GM12892 (cell line): Measurements from ENCODE around the gene MCL1.
"Not testable (repeated sequence)": the region's sequence is repeated elsewhere in the genome, so short reads cannot be mapped to it uniquely, and the experiment has no call there.

Experiments used
- DNase-seq: peaks from one replicate; pipeline ENCODE4 v3.0.0; 2011; ENCODE audit not compliant: insufficient read length
- FAIRE-seq: peaks from 2 replicates; lab custom pipeline; 2011; peaks lifted over from hg19 to GRCh38; lab: Jason Lieb, UNC
- POLR2A ChIP-seq: IDR thresholded peaks from 2 replicates; pipeline ENCODE4 v1.6.1; 2011; ENCODE audit warnings: low read depth, low read length, control low read depth
- POLR2AphosphoS5 ChIP-seq: IDR thresholded peaks from 2 replicates; pipeline ENCODE4 v1.6.1; 2011; ENCODE audit warnings: low read depth, low read length, control low read depth
- TAF1 ChIP-seq: IDR thresholded peaks from 2 replicates; pipeline ENCODE4 v1.6.1; 2011; ENCODE audit warnings: low read depth, mild to moderate bottlenecking, control low read depth, low read length, borderline replicate concordance

Gene MCL1

DNA sequence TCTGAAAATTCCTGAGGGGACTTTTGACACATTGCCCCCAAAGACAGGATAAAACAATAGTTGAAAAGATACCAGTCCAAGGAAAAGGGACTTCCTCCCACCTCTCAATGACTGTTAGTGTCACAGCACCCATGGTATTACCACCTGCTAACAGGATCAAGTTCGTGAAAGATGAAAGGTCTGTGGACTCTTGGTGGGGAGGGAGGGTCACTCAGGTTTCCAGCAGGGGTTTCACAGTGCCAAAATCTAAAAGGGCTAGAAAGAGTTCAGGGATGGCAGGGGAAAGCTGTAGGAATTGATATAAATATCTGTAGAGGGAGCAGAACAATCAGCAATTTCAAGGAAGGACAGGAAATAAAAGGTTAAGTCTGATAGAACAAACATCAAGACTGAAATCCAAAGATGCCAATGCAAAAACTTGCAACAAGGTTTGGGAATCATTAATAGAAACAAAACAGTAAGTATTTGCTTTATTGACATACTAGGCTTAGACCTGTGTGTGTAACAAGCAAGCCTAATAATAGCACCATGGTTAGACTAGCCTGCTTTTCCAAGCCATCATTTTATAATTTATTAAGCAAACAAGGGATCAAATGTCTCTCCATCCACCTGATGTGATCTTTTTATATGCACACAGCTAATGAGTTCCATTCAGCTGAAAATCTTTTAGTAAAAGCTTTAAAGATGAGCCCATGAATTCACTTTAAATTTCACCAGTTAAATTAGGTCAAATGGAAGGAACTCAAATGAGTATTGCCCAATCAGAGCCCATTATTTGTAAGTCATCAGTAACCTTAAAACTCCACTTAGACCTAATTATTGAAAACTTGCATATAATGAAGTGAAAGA lies 3.7 kb downstream of the MCL1 start:
- peak; percentile 40 for FAIRE-seq
- no peak for TF ChIP-seq POLR2A
- TF ChIP-seq POLR2AphosphoS5: no peak
- TF ChIP-seq TAF1: no peak

DNA sequence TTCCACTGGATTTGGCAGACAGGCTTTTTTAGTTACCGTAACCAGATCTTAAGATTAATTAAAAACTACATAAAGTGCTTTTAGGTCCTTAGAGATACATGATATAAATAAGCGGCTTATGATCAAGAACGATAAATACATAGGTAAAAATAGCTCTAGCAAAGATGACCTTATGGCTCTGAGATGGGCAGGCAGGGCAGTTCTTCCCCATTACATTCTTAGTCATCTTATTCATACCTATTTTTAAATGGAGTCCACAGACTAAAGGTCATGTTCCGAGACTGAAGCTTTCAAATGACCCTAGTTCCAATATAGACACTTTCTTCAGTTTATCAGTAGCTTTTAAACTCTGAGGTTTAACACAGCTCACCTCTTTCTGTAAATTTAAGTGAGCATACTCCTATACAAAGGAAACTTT lies 4.3 kb downstream of the MCL1 start:
- no peak for FAIRE-seq
- DNase-seq: no peak
- TF ChIP-seq TAF1 (no peak), POLR2A (no peak), POLR2AphosphoS5 (no peak)

More for the DNA sequence above, 3.7 kb downstream of the MCL1 start:
- DNase-seq: no peak

DNA sequence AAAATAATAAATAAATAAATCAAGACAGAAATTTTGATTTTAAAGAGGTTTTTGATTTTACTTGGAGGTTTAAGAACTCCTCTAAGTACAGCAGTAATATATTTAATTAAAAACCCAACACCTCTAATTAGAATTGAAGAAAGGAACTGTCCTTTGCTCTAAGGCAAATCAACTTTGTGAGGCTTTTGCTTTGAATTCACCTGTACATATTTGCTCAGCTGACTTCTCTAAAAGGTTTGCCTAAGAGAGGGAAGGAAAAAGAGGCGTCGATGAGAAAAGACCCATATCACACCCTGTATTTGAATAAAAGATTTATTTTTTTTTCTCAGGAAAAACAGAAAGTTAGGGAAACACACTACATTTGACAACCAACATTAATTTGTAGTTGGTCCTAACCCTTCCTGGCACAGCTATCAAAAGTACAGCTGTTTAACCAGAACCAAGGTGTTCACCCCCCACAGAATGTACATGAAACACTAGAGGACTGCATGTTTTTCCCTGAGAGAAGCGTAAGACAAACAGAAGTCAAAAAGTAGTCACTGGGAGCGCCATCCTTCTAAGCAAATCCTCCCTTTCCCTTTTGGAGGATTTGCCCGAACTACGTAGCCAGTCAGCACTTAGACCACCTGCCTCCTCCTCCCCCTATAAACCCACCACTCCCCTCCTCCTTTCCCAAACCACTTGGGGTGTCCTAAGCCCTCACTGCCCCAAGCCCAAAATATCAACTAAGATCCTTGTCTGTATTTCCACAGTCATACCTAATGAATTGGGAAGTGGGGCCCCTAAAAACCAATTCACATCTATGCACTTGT lies 4.9 kb downstream of the MCL1 start:
- no peak for FAIRE-seq

DNA sequence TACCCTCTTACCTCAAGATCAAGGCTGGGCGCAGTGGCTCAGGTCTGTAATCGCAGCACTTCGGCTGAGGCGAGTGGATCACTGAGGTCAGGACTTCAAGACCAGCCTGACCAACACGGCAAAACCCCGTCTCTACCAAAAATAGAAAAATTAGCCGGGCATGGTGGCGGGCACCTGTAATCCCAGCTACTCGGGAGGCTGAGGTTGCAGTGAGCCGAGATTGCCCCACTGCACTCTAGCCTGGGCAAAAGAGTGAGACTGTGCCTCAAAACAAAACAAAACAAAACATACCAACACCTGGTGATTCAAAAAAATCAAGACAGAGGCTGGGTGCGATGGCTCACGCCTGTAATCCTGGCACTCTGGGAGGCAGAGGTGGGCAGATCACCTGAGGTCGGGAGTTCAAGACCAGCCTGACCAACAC lies 5.8 kb downstream of the MCL1 start:
- FAIRE-seq, DNase-seq: not testable (repeated sequence)

More for the DNA sequence above, 4.9 kb downstream of the MCL1 start:
- TF ChIP-seq POLR2AphosphoS5: peak; percentile 87
- no peak for TF ChIP-seq TAF1
- TF ChIP-seq POLR2A: peak; percentile 37; the same call in 1 of the 2 replicates
- DNase-seq: no peak

DNA sequence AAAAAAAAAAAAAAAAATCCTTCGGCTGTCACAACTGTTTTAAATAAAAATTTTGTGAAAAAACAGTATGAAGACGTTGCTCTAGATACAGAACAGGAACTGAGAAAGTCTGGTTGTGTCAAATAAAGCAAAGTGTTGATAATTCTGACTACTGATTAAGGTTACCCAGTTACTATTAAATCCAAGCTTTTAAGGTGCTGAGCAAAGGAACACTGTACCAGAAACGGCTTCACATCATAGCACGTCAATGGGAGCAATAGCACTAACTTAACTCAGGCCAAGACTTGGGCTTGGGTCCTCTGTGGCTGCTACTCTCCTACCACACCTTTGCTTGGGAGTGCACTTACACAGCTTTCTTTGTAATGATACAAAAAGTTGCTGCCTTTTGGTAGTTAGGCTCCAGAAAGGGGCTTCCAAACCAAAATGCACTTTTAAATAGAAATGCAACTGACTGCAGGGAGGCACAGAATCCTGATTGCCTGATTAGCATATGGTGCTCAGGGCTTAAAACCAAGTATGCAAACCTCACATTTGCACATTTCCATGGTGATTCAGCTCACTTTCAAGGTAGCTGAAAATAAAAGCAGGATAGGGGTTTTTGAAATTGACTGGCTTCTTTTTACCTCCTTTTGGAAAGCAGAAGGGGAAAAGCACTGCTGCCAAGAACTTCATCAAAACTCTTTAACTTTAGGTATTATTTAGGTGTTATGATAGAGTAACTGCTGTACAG lies 6.3 kb downstream of the MCL1 start:
- no peak for TF ChIP-seq TAF1
- TF ChIP-seq POLR2A: peak; percentile 62
- peak; percentile 48; the same call in 1 of the 2 replicates for TF ChIP-seq POLR2AphosphoS5
- FAIRE-seq (no peak), DNase-seq (no peak)

DNA sequence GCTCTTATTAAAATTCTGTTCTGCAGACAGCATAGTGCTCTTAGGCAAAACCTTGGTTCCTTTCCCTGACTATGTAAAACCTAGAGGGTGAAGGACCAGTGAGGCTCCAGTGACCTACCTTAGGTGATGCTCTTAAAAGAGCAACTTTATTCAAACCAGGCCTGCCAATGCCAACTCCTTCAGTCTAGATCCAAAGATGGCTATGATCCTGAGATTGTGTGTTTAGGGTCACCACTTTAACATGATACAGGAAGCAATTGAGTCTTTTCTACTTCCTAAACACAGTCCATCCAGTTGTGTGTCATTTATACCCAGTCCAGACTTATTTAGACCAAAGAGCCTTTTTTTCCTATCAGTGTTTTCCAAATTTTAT lies 10.8 kb downstream of the MCL1 start:
- DNase-seq: no peak
- TF ChIP-seq POLR2A: peak; percentile 47
- no peak for TF ChIP-seq TAF1
- FAIRE-seq: no peak

DNA sequence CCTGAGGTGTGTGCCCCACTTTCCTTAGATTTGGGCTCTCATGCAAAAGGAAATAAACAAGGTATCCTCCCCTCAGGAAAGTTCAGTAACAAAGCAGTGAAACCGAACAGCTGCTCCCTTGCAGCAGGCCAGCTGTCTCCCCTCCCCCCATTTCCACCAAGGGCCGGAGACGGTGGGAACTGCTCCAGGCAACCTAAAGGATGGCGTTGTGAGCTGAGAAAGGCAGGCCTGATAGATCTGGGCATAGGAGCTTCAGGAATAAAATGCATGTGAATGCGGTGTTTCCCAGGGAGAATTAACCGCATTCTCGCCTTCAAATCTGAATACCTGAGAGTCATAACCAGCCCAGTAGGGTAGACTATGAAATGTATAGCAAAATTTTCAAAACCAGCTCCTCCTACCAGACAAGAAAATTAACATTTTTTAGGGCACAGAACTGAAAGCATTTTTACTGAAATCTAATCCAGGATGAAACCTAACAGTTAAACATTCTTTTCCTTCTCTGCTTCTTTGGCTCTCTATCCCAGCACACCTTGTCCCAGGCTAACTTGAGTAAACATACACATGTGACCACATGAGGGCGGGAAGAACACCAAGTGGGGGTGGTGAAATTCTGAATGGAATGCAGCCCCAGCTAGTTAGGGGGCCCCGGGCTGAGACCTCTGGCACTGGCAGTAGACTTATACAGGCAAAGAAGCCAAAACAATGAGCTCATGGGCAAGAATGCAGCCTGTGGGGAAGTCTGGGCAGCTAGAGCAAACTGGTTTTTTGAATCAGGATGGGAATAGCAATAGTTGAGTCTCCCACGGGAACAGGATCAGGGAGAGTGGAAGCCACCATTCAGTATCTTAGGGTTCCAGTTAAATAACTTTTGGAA lies 11.5 kb downstream of the MCL1 start:
- no peak for DNase-seq
- TF ChIP-seq POLR2AphosphoS5 (no peak; the same call in 1 of the 2 replicates), POLR2A (no peak), TAF1 (no peak)
- FAIRE-seq: peak; percentile 58

DNA sequence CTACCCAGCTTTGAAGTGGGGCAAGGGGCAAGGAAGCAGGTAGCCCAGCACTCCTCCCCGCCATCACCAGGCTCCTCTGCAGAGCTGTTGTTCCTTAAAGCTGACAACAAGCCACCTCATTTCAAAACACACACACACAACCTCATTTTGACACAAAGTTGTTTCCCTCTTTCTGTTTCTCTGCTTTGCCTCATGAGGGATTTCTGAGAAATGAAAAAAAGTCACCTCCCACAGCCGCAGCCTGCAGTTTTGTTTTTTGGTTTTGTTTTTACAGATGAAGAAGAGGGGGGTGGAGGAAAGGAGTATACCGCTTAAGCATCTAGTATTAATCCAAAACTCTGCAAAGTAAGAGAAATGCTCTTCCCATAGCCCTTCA lies 12.1 kb downstream of the MCL1 start:
- DNase-seq (no peak), FAIRE-seq (peak; percentile 78)
- TF ChIP-seq POLR2AphosphoS5 (0 out of 2 replicates have a peak, but pooled peaks have one; percentile 10), TAF1 (no peak)

DNA sequence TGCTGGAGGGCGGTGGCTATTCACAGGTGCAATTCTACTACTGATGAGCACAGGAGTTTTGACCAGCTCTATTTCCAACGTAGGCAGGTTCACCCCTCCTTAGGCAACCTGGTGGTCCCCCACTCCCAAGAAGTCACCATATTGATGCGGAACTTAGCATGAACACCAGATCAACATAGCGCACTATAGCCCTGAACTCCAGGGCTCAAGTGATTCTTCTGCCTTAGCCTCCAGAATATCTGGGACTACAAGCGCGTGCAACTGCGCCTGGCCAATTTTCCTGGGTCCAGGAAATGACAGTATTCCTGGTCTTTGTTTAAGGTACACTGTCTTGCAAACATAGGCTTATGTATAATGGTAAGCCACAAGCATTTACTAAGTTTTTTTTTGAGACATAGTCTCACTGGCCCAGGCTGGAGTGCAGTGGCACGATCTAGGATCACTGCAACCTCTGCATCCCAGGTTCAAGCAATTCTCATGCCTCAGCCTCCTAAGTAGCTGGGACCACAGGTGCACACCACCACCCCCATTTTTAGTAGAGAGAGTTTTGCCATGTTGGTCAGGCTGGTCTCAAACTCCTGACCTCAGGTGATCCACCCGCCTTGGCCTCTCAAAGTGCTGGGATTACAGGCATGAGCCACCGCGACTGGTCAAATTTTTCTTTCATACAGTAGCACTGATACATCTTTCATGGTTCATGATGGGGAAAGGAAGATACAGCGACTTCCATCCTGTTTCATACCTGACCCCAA lies 12.6 kb downstream of the MCL1 start:
- DNase-seq (no peak), FAIRE-seq (no peak)
- TF ChIP-seq TAF1 (no peak), POLR2AphosphoS5 (no peak), POLR2A (peak; percentile 37; the same call in 1 of the 2 replicates)

DNA sequence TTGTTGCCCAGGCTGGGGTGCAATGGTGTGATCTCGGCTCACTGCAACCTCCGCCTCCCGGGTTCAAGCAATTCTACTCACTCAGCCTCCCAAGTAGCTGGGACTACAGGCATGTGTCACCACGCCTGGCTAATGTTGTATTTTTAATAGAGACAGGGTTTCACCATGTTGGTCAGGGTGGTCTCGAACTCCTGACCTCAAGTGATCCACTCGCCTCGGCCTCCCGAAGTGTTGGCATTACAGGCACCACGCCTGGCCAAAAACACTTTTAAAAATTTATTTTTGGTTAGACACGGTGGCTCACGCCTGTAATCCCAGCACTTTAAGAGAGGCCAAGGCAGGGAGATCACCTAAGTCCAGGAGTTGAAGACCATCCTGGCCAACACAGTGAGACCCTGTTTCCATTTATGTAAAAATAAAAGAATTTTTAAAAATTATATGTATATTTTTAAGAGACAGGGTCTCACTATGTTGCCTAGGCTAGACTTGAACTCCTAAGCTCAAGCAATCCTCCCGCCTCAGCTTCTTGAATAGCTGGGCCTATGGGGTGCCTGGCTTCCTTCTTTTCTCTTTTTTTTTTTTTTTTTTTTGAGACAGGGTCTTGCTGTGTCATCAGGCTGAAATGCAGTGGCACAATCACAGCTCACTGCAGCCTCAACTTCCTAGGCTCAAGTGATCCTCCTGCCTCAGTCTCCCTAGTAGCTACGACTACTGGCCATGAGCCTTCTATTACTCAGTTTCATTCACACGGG lies 14.0 kb downstream of the MCL1 start:
- FAIRE-seq, DNase-seq: not testable (repeated sequence)
